Measurements from ENCODE around the gene DDN.
A peak's percentile ranks its signal among the peaks of the same experiment; 100 is the strongest.

Gene DDN

DNA sequence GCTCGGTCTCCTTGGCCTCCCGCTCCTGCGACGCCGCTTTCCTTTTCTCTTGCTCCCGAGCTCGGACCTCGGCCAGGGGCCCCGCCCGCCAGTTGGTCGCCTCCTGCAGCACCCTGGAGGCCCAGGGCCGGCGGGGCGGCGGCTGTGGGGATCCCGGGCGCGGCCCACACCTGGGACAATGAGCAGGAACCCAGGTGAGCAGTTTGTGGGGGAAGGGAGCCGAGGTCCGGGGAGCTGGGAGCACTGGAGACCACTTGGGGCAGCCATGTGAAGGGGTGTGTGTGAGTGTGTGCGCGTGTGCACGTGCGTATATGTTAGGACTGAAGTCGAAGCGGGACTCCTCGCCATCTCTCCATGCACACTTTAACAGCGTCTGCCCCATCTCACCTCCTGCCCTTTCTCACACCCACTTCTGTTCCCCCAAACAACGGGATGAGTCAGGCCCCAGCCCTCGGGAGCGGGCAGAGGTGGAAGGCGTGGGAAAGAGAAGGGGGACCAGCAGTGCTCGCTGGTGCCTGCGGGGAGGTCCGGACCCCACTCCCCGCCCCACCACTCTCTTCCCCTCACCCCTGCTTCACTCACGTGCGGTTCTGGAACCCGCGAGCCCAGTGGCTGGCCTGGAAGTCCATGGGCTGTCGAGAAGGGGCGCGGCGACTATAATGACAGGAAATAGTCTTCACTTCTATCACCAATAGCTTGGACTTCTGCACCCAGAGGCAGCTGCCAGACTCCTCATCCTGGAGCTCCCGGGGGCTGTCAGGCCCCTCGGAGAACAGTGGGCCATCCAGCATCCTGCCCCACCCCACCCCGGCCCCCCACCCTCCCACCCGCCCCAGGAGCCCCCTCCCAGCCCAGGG is 450 bp downstream of the DDN start:
- no CpG with 5 or more reads among the region's 48 CpGs for WGBS (ENCODE audit: extremely low coverage, insufficient coverage, low lambda C conversion rate)
- H4K5ac ChIP-seq (ENCODE audit: low read length) = no peak overlapping the region
- DNase-seq = no peak
- no peak overlapping the region for H2BK5ac ChIP-seq (ENCODE audit: low read length)
- H3K27me3 ChIP-seq (ENCODE audit: insufficient read depth, low read length, poor library complexity) = peaks cover 14% of the 10 kb centered on the region
- H3K4me3 ChIP-seq (ENCODE audit: low read length) = no peak overlapping the region
- no peak overlapping the region for H3K23ac ChIP-seq (ENCODE audit: low read length)
- H3K27ac ChIP-seq (ENCODE audit: low read depth, low read length) = no peak overlapping the region
- no peaks in the 10 kb centered on the region for H3K79me1 ChIP-seq (ENCODE audit: low read length)
- no peak overlapping the region for H2AK5ac ChIP-seq (ENCODE audit: low read length)
- no peak overlapping the region for H3K4ac ChIP-seq (ENCODE audit: low read depth, low read length)
- H4K8ac ChIP-seq (ENCODE audit: low read depth, low read length) = no peak overlapping the region
- H2BK15ac ChIP-seq (replicated peaks; ENCODE audit: low read depth) = no peak overlapping the region
- peaks cover 6% of the 10 kb centered on the region for H3K4me1 ChIP-seq (ENCODE audit: control insufficient read depth, low read depth, low read length)
- no peak overlapping the region for H3K18ac ChIP-seq (ENCODE audit: low read length)
- peak overlapping the region; percentile 63 for H3K56ac ChIP-seq (ENCODE audit: low read length)
- no peaks in the 10 kb centered on the region for H3K79me2 ChIP-seq (ENCODE audit: control insufficient read depth, insufficient read depth, low read length)
- H3K4me2 ChIP-seq (ENCODE audit: low read length) = peak overlapping the region; percentile 58
- H2BK120ac ChIP-seq (ENCODE audit: low read depth, low read length) = no peak overlapping the region
- no peaks in the 10 kb centered on the region for H3K36me3 ChIP-seq (ENCODE audit: control insufficient read depth, insufficient read depth, low read length)
- peak overlapping the region; percentile 44 for H3K9ac ChIP-seq (ENCODE audit: low read length)

DNA sequence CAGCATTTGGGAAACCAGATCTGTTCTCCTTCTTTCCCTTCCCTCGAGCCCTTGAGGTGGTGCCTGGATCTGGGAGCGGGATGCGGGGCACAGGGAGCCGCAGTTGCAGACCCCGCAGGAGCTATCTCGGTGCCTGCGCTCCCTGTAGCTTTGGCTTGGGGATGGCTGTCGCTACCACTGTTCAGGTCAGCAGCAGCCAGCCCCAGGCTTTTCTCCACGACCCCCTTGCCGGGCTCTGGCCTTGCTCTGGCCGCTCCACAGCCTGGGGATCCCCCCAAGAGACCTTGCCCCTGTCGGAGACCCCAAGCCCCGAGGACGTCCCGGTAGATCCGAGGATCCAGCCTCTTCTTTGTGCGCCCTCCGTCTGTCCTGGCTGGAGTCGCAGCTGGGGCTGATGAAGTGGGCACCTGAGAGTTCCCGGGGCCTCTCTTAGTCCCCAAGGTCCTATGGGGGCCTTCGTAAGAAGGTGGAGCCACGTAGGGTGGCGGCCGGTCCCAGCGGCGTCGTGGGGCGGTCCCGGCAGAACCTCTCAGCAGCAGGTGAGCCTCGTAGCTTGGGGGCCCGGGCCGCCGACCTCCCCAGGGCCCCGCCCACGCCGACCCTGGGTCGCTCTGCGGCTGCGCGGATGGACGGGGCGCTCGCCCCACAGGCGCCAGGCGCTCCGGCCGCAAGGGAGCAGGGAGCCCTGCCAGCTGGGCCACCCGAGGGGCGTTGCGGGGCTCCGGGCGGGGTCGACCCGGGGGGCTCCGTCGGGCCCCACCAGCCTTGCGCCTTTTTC is 1.3 kb downstream of the DDN start:
- peaks cover 16% of the 10 kb centered on the region for H3K27me3 ChIP-seq (ENCODE audit: insufficient read depth, low read length, poor library complexity)
- WGBS (ENCODE audit: extremely low coverage, insufficient coverage, low lambda C conversion rate) = no CpG with 5 or more reads among the region's 57 CpGs
- no peak for DNase-seq

DNA sequence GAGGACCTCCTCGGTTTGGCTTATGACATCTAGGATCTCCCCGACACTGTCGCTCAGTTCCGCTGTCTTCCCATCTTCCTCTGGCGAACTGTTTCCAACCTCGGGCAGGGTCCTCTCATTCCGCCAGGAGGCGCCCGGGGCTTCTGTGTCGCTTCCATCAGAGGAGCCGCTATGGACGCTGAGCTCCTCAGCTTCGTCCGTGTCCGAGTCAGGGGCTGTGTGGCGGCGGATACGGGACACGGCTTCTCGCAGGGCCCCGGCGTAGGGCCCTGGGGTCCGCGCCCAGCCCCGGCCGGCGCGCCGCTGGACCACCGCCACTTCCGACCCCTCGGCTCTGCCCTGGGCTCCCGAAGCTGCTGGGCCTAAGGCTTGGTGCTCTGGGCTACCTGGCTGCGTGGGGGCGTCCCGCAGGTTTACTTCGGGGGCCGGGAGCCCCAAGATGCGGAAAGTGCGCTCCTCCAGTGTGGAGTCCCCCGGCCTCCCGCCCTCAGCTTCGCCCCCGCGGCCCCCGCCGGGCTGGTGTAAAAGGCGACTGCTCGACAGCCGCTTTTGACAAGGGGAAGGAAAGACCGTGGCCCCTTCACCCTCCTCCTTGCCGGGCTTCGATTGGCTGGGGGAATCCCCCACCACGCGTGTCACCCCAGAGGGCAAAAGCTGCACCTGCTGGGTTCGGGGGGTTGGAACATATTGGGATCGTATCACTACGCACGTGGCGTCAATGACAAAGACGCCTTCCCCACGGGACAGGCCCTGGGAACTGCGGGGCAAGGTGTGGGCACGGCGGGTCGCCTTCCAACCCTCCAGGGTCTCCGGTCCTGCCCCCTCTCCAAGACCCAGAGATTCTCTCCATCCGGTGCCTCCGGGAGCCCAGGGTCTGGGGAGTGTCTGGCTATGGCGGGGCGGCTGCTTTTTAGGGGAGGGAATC is 2.1 kb downstream of the DDN start:
- no CpG with 5 or more reads among the region's 71 CpGs for WGBS (ENCODE audit: extremely low coverage, insufficient coverage, low lambda C conversion rate)
- H3K56ac ChIP-seq (ENCODE audit: low read length) = peak overlapping the region; percentile 47
- no peak overlapping the region for H3K4me3 ChIP-seq (ENCODE audit: low read length)
- no peak overlapping the region for H2AK5ac ChIP-seq (ENCODE audit: low read length)
- H3K36me3 ChIP-seq (ENCODE audit: control insufficient read depth, insufficient read depth, low read length) = no peaks in the 10 kb centered on the region
- no peak overlapping the region for H4K8ac ChIP-seq (ENCODE audit: low read depth, low read length)
- peaks cover 16% of the 10 kb centered on the region for H3K27me3 ChIP-seq (ENCODE audit: insufficient read depth, low read length, poor library complexity)
- H3K4me2 ChIP-seq (ENCODE audit: low read length) = peak overlapping the region; percentile 66
- peak; percentile 86 for DNase-seq
- H2BK15ac ChIP-seq (replicated peaks; ENCODE audit: low read depth) = no peak overlapping the region
- H4K5ac ChIP-seq (ENCODE audit: low read length) = no peak overlapping the region
- H3K9ac ChIP-seq (ENCODE audit: low read length) = peak overlapping the region; percentile 47
- no peak overlapping the region for H2BK5ac ChIP-seq (ENCODE audit: low read length)
- no peak overlapping the region for H3K4ac ChIP-seq (ENCODE audit: low read depth, low read length)
- no peak overlapping the region for H2BK120ac ChIP-seq (ENCODE audit: low read depth, low read length)
- H3K79me2 ChIP-seq (ENCODE audit: control insufficient read depth, insufficient read depth, low read length) = no peaks in the 10 kb centered on the region
- no peak overlapping the region for H3K23ac ChIP-seq (ENCODE audit: low read length)
- H3K79me1 ChIP-seq (ENCODE audit: low read length) = no peaks in the 10 kb centered on the region
- H3K4me1 ChIP-seq (ENCODE audit: control insufficient read depth, low read depth, low read length) = peaks cover 9% of the 10 kb centered on the region
- H3K27ac ChIP-seq (ENCODE audit: low read depth, low read length) = no peak overlapping the region
- no peak overlapping the region for H3K18ac ChIP-seq (ENCODE audit: low read length)

More for the DNA sequence above, 1.3 kb downstream of the DDN start:
- Histone ChIP-seq H2BK15ac (replicated peaks; ENCODE audit: low read depth) (no peak overlapping the region), H3K4me2 (ENCODE audit: low read length) (peak overlapping the region; percentile 58), H3K4me3 (ENCODE audit: low read length) (no peak overlapping the region), H3K18ac (ENCODE audit: low read length) (no peak overlapping the region), H3K4me1 (ENCODE audit: control insufficient read depth, low read depth, low read length) (peaks cover 9% of the 10 kb centered on the region), H3K23ac (ENCODE audit: low read length) (no peak overlapping the region), H3K56ac (ENCODE audit: low read length) (peak overlapping the region; percentile 69), H3K27ac (ENCODE audit: low read depth, low read length) (no peak overlapping the region), H4K5ac (ENCODE audit: low read length) (no peak overlapping the region), H3K36me3 (ENCODE audit: control insufficient read depth, insufficient read depth, low read length) (no peaks in the 10 kb centered on the region), H3K4ac (ENCODE audit: low read depth, low read length) (no peak overlapping the region), H2AK5ac (ENCODE audit: low read length) (no peak overlapping the region), H3K79me2 (ENCODE audit: control insufficient read depth, insufficient read depth, low read length) (no peaks in the 10 kb centered on the region), H2BK5ac (ENCODE audit: low read length) (no peak overlapping the region), H3K9ac (ENCODE audit: low read length) (peak overlapping the region; percentile 44), H4K8ac (ENCODE audit: low read depth, low read length) (no peak overlapping the region), H3K79me1 (ENCODE audit: low read length) (no peaks in the 10 kb centered on the region), H2BK120ac (ENCODE audit: low read depth, low read length) (no peak overlapping the region)

DNA sequence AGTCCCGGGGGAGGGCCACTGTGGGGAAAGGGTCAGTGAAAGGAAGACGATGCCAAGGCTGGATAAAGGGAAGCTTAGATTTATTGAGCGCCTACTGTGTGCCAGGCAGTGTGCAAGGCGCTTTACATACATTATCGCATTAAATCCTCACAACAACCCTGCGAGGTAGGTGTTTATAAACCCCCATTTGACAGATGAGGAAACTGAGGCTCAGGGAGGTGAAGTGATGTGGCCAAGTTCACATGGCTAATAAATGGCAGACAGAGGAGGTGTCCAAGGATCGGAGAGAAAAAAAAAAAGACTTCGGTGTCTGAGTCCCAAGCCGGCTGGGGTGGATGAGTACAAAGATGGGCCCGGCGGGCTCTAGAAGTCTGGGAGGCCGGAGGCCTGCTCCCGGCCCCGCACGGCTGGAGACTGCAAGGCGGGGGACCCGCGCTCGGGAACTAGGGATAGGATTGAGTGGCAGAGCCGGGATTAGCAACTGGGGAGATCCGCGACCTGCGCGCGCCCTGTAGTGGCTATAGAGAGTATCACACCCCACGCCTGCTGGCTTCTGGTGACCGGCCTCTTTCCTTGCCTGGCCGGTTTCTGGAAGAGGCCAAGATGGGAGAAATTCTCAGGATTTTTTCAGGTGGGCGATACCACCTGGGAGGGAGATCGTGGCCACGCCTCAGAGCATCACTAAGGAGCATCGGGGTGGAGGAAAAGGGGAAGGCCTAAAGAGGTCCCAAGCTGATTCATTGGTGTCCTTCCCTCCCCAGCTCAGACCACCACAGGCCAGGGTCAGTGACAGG is 3.9 kb downstream of the DDN start:
- no peak overlapping the region for H3K27ac ChIP-seq (ENCODE audit: low read depth, low read length)

More for the DNA sequence above, 3.9 kb downstream of the DDN start:
- no peak overlapping the region for H3K23ac ChIP-seq (ENCODE audit: low read length)
- H3K4me2 ChIP-seq (ENCODE audit: low read length) = no peak overlapping the region
- H3K18ac ChIP-seq (ENCODE audit: low read length) = peak overlapping the region; percentile 33
- peak overlapping the region; percentile 25 for H3K9ac ChIP-seq (ENCODE audit: low read length)
- H3K79me1 ChIP-seq (ENCODE audit: low read length) = no peaks in the 10 kb centered on the region
- peaks cover 15% of the 10 kb centered on the region for H3K4me1 ChIP-seq (ENCODE audit: control insufficient read depth, low read depth, low read length)
- H3K4me3 ChIP-seq (ENCODE audit: low read length) = no peak overlapping the region
- H2BK15ac ChIP-seq (replicated peaks; ENCODE audit: low read depth) = no peak overlapping the region
- no CpG with 5 or more reads among the region's 32 CpGs for WGBS (ENCODE audit: extremely low coverage, insufficient coverage, low lambda C conversion rate)
- no peak overlapping the region for H3K4ac ChIP-seq (ENCODE audit: low read depth, low read length)
- no peak overlapping the region for H4K8ac ChIP-seq (ENCODE audit: low read depth, low read length)
- peak; percentile 95 for DNase-seq
- H3K79me2 ChIP-seq (ENCODE audit: control insufficient read depth, insufficient read depth, low read length) = no peaks in the 10 kb centered on the region
- H2BK5ac ChIP-seq (ENCODE audit: low read length) = no peak overlapping the region
- no peak overlapping the region for H2AK5ac ChIP-seq (ENCODE audit: low read length)
- no peak overlapping the region for H2BK120ac ChIP-seq (ENCODE audit: low read depth, low read length)
- H3K27me3 ChIP-seq (ENCODE audit: insufficient read depth, low read length, poor library complexity) = peaks cover 16% of the 10 kb centered on the region
- no peak overlapping the region for H4K5ac ChIP-seq (ENCODE audit: low read length)
- H3K36me3 ChIP-seq (ENCODE audit: control insufficient read depth, insufficient read depth, low read length) = no peaks in the 10 kb centered on the region
- H3K56ac ChIP-seq (ENCODE audit: low read length) = peak overlapping the region; percentile 34
